Measurements from ENCODE around the gene USP16.

DNA sequence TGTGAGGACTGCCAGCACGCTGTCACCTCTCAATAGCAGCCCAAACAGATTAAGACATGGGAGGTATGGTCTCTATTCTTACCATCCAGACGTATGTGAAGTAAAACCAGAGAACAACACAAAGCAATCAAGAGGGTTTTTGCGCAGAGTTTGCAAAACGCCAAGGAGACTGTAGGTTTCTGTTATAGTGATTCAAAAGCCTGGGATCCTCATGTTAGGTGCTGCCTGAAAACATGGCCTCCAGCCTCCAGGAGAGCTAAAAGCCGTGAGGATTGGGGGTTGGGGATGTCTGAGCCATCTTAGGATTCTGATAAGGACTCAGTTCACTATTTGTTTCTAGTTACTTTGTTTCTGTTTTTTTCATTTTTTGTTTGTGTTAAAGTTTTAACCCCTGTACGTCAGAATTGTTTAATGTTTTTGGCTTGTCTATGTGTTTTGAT, 53.2 kb downstream of the USP16 start:
- TF ChIP-seq CTCF (conservative IDR thresholded peaks at IDR 0.05; ENCODE audit: low read depth, low read length) (no peak), EZH2 (IDR thresholded peaks at IDR 0.05; ENCODE audit: low read length, unreplicated experiment) (no peak), EZH2phosphoT487 (IDR thresholded peaks at IDR 0.05; ENCODE audit: borderline replicate concordance, low read length) (no peak)
